ENCODE results near the gene DPY19L2.
"Not testable (repeated sequence)": the region's sequence is repeated elsewhere in the genome, so short reads cannot be mapped to it uniquely, and the experiment has no call there.

GRCh38 chr12:63549034-63549433 lies 119.3 kb downstream of the DPY19L2 start:
- not testable (repeated sequence) for TF ChIP-seq CTCF (conservative IDR thresholded peaks at IDR 0.05 in 1 of 2, IDR thresholded peaks at IDR 0.05 in 1 of 2; ENCODE audit: extremely low read depth in 1 of 2, insufficient read depth in 1 of 2, low read depth in 1 of 2, low read length in 2 of 2); EZH2 (IDR thresholded peaks at IDR 0.05; ENCODE audit: borderline replicate concordance, low read length)

Data from mammary epithelial cell (primary cell).